ENCODE data around the gene MORC3.
"Not testable (repeated sequence)": the region's sequence is repeated elsewhere in the genome, so short reads cannot be mapped to it uniquely, and the experiment has no call there.

MORC3 gene

GRCh38 chr21:36325373-36326010 is 5.5 kb downstream of the MORC3 start:
- no peak overlapping the region for H3K27ac ChIP-seq (ENCODE audit: low read depth, low read length)

GRCh38 chr21:36330904-36331303 is 10.9 kb downstream of the MORC3 start:
- H3K9ac ChIP-seq (ENCODE audit: low read depth, low read length), result no peak overlapping the region
- peaks cover 20% of the 10 kb centered on the region for H3K36me3 ChIP-seq (ENCODE audit: control insufficient read depth, insufficient read depth, low read length)
- no peaks in the 10 kb centered on the region for H3K27me3 ChIP-seq (ENCODE audit: control insufficient read depth, insufficient read depth, low read length)
- H3K4me3 ChIP-seq (ENCODE audit: low read depth, low read length), result no peak overlapping the region
- no peak overlapping the region for H3K27ac ChIP-seq (ENCODE audit: low read depth, low read length)
- no peaks in the 10 kb centered on the region for H3K9me3 ChIP-seq (ENCODE audit: control insufficient read depth, insufficient read depth, low read length)
- H3K4me1 ChIP-seq (ENCODE audit: control insufficient read depth, insufficient read depth, low read length), result 0 out of 2 replicates have a peak, but pooled peaks cover 3% of the 10 kb centered on the region

More at GRCh38 chr21:36325373-36326010, 5.5 kb downstream of the MORC3 start:
- no peak overlapping the region for H3K4me3 ChIP-seq (ENCODE audit: low read depth, low read length)
- no peaks in the 10 kb centered on the region for H3K9me3 ChIP-seq (ENCODE audit: control insufficient read depth, insufficient read depth, low read length)
- H3K4me1 ChIP-seq (ENCODE audit: control insufficient read depth, insufficient read depth, low read length), result peaks cover 10% of the 10 kb centered on the region
- H3K36me3 ChIP-seq (ENCODE audit: control insufficient read depth, insufficient read depth, low read length), result peaks cover 20% of the 10 kb centered on the region
- no peaks in the 10 kb centered on the region for H3K27me3 ChIP-seq (ENCODE audit: control insufficient read depth, insufficient read depth, low read length)
- H3K9ac ChIP-seq (ENCODE audit: low read depth, low read length), result no peak overlapping the region

- Histone ChIP-seq H3K27me3 (ENCODE audit: control insufficient read depth, insufficient read depth, low read length) (no peaks in the 10 kb centered on the region), H3K9me3 (ENCODE audit: control insufficient read depth, insufficient read depth, low read length) (no peaks in the 10 kb centered on the region), H3K4me1 (ENCODE audit: control insufficient read depth, insufficient read depth, low read length) (no peaks in the 10 kb centered on the region), H3K36me3 (ENCODE audit: control insufficient read depth, insufficient read depth, low read length) (peaks cover 74% of the 10 kb centered on the region), H3K4me3 (ENCODE audit: low read depth, low read length) (no peak overlapping the region), H3K9ac (ENCODE audit: low read depth, low read length) (no peak overlapping the region), H3K27ac (ENCODE audit: low read depth, low read length) (no peak overlapping the region)
Observed at GRCh38 chr21:36337099-36337509, 17.1 kb downstream of the MORC3 start.

- Histone ChIP-seq H3K9ac (ENCODE audit: low read depth, low read length) (no peak overlapping the region), H3K4me3 (ENCODE audit: low read depth, low read length) (no peak overlapping the region), H3K9me3 (ENCODE audit: control insufficient read depth, insufficient read depth, low read length) (no peaks in the 10 kb centered on the region), H3K27me3 (ENCODE audit: control insufficient read depth, insufficient read depth, low read length) (no peaks in the 10 kb centered on the region), H3K27ac (ENCODE audit: low read depth, low read length) (no peak overlapping the region), H3K36me3 (ENCODE audit: control insufficient read depth, insufficient read depth, low read length) (peaks cover 85% of the 10 kb centered on the region), H3K4me1 (ENCODE audit: control insufficient read depth, insufficient read depth, low read length) (no peaks in the 10 kb centered on the region)
Observed at GRCh38 chr21:36338975-36339374, 19.0 kb downstream of the MORC3 start.

- not testable (repeated sequence) for H3K9ac ChIP-seq (ENCODE audit: low read depth, low read length); H3K4me1 ChIP-seq (ENCODE audit: control insufficient read depth, insufficient read depth, low read length); H3K9me3 ChIP-seq (ENCODE audit: control insufficient read depth, insufficient read depth, low read length); H3K4me3 ChIP-seq (ENCODE audit: low read depth, low read length); H3K27me3 ChIP-seq (ENCODE audit: control insufficient read depth, insufficient read depth, low read length); H3K27ac ChIP-seq (ENCODE audit: low read depth, low read length)
- H3K36me3 ChIP-seq (ENCODE audit: control insufficient read depth, insufficient read depth, low read length), result peaks cover 86% of the 10 kb centered on the region
Observed at GRCh38 chr21:36342581-36342980, 22.6 kb downstream of the MORC3 start.

DNA sequence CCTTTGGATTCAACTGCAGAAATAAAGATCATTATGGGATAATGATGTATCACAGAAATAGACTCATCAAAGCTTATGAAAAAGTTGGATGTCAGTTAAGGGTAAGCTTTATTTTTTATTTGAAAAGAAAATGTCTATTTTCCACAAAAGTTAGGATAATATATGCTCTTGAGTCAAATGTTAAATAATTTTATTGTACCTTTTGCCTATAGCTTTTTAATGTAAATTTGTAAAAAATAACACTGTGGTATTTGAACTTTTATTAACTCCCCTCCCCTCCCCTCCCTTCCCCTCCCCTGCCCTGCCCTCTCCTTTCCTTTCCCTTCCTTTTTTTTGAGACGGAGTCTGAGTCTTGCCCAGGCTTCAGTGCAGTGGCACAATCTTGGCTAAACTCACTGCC is 24.9 kb downstream of the MORC3 start:
- Histone ChIP-seq H3K4me1 (ENCODE audit: control insufficient read depth, insufficient read depth, low read length) (no peaks in the 10 kb centered on the region), H3K36me3 (ENCODE audit: control insufficient read depth, insufficient read depth, low read length) (peaks cover 86% of the 10 kb centered on the region)

DNA sequence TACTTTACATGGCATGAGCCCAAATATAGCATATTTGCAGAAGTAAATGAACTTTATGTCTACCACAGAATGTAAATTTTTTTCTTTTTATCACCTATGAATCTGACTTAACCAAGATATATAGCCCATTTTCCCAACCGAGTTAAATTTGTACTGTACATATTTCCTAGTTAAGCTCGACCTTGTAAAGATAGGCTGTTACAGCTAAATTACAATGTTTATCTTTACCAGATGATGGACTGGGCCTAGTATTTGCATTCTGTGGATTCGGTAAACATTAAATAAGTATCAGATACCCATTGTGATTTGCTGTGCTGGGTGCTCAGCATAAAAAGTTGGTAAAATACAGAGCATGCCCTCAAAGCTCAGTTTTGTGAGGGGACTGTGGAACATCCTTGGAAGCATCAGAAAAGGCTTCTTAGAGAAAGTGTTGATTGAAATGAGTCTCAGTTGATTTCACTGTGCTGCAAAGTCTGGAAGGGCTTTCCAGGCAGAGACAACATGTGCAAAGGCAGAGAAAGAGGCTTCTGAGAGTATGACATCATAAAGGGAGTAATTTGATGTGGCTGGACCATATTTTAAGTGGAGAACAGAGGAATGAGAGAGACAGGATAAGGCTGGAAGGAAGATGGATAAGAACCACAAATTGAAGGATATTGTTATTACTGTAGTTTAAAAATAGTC is 27.4 kb downstream of the MORC3 start:
- H3K4me3 ChIP-seq (ENCODE audit: low read depth, low read length), result no peak overlapping the region
- H3K27ac ChIP-seq (ENCODE audit: low read depth, low read length), result no peak overlapping the region
- H3K27me3 ChIP-seq (ENCODE audit: control insufficient read depth, insufficient read depth, low read length), result no peaks in the 10 kb centered on the region
- peaks cover 87% of the 10 kb centered on the region for H3K36me3 ChIP-seq (ENCODE audit: control insufficient read depth, insufficient read depth, low read length)
- no peak overlapping the region for H3K9ac ChIP-seq (ENCODE audit: low read depth, low read length)
- H3K4me1 ChIP-seq (ENCODE audit: control insufficient read depth, insufficient read depth, low read length), result no peaks in the 10 kb centered on the region
- H3K9me3 ChIP-seq (ENCODE audit: control insufficient read depth, insufficient read depth, low read length), result no peaks in the 10 kb centered on the region

More for the DNA sequence above, 24.9 kb downstream of the MORC3 start:
- no peak overlapping the region for H3K27ac ChIP-seq (ENCODE audit: low read depth, low read length)
- H3K9ac ChIP-seq (ENCODE audit: low read depth, low read length), result no peak overlapping the region
- no peaks in the 10 kb centered on the region for H3K27me3 ChIP-seq (ENCODE audit: control insufficient read depth, insufficient read depth, low read length)
- H3K4me3 ChIP-seq (ENCODE audit: low read depth, low read length), result no peak overlapping the region
- H3K9me3 ChIP-seq (ENCODE audit: control insufficient read depth, insufficient read depth, low read length), result no peaks in the 10 kb centered on the region

- H3K4me3 ChIP-seq (ENCODE audit: low read depth, low read length), result no peak overlapping the region
- H3K27me3 ChIP-seq (ENCODE audit: control insufficient read depth, insufficient read depth, low read length), result no peaks in the 10 kb centered on the region
- H3K9me3 ChIP-seq (ENCODE audit: control insufficient read depth, insufficient read depth, low read length), result no peaks in the 10 kb centered on the region
- no peak overlapping the region for H3K9ac ChIP-seq (ENCODE audit: low read depth, low read length)
- H3K4me1 ChIP-seq (ENCODE audit: control insufficient read depth, insufficient read depth, low read length), result no peaks in the 10 kb centered on the region
- H3K27ac ChIP-seq (ENCODE audit: low read depth, low read length), result no peak overlapping the region
- H3K36me3 ChIP-seq (ENCODE audit: control insufficient read depth, insufficient read depth, low read length), result peaks cover 90% of the 10 kb centered on the region
Observed at GRCh38 chr21:36347962-36348328, 27.9 kb downstream of the MORC3 start.

GRCh38 chr21:36349315-36349714 is 29.3 kb downstream of the MORC3 start:
- H3K27ac ChIP-seq (ENCODE audit: low read depth, low read length), result no peak overlapping the region
- H3K9me3 ChIP-seq (ENCODE audit: control insufficient read depth, insufficient read depth, low read length), result no peaks in the 10 kb centered on the region
- H3K4me3 ChIP-seq (ENCODE audit: low read depth, low read length), result no peak overlapping the region
- H3K4me1 ChIP-seq (ENCODE audit: control insufficient read depth, insufficient read depth, low read length), result no peaks in the 10 kb centered on the region
- no peak overlapping the region for H3K9ac ChIP-seq (ENCODE audit: low read depth, low read length)
- peaks cover 81% of the 10 kb centered on the region for H3K36me3 ChIP-seq (ENCODE audit: control insufficient read depth, insufficient read depth, low read length)
- H3K27me3 ChIP-seq (ENCODE audit: control insufficient read depth, insufficient read depth, low read length), result no peaks in the 10 kb centered on the region

- H3K36me3 ChIP-seq (ENCODE audit: control insufficient read depth, insufficient read depth, low read length), result peaks cover 84% of the 10 kb centered on the region
- H3K9ac ChIP-seq (ENCODE audit: low read depth, low read length), result no peak overlapping the region
- H3K9me3 ChIP-seq (ENCODE audit: control insufficient read depth, insufficient read depth, low read length), result no peaks in the 10 kb centered on the region
- H3K27ac ChIP-seq (ENCODE audit: low read depth, low read length), result no peak overlapping the region
- H3K27me3 ChIP-seq (ENCODE audit: control insufficient read depth, insufficient read depth, low read length), result no peaks in the 10 kb centered on the region
- H3K4me1 ChIP-seq (ENCODE audit: control insufficient read depth, insufficient read depth, low read length), result no peaks in the 10 kb centered on the region
- H3K4me3 ChIP-seq (ENCODE audit: low read depth, low read length), result no peak overlapping the region
Observed at GRCh38 chr21:36350282-36350910, 30.4 kb downstream of the MORC3 start.
